Endothelial cell of umbilical vein (primary cell): ENCODE data around the gene ITSN1.

Source experiments
- CTCF ChIP-seq, 2 donors: IDR thresholded peaks; 1 replicate in 1 of 2; 2 replicates in 1 of 2; pipeline ENCODE4 v1.5.1; 2011; ENCODE audit warnings: low read length in 2 of 2, mild to moderate bottlenecking in 2 of 2, moderate library complexity in 2 of 2, control low read depth in 1 of 2, inconsistent platforms in 1 of 2, low read depth in 1 of 2; ENCODE audit not compliant: insufficient read depth in 1 of 2; ENCODE audit errors: extremely low read depth in 1 of 2
- EZH2 ChIP-seq: IDR thresholded peaks from 2 replicates; pipeline ENCODE4 v1.6.1; 2012; ENCODE audit warnings: borderline replicate concordance, low read depth, mild to moderate bottlenecking, moderate library complexity, low read length, inconsistent platforms; ENCODE audit not compliant: severe bottlenecking
- FOS ChIP-seq: IDR thresholded peaks from 2 replicates; pipeline ENCODE4 v1.6.1; 2011; ENCODE audit warnings: mild to moderate bottlenecking, low read length, moderate library complexity, borderline replicate concordance; ENCODE audit not compliant: insufficient read depth
- GATA2 ChIP-seq: IDR thresholded peaks from 2 replicates; pipeline ENCODE4 v1.7.0; 2011; ENCODE audit warnings: low read depth, mild to moderate bottlenecking, moderate library complexity, mixed read lengths, low read length; ENCODE audit not compliant: insufficient read length, insufficient read depth
- JUN ChIP-seq: IDR thresholded peaks from 2 replicates; pipeline ENCODE4 v1.6.1; 2011; ENCODE audit warnings: borderline replicate concordance, low read depth; ENCODE audit not compliant: insufficient read length, insufficient read depth
- MAX ChIP-seq: IDR thresholded peaks from 2 replicates; pipeline ENCODE4 v1.6.1; 2011; ENCODE audit not compliant: insufficient read depth, insufficient read length
- MYC ChIP-seq: IDR thresholded peaks from one replicate; pipeline ENCODE4 v1.6.1; 2011; ENCODE audit warnings: mild to moderate bottlenecking, low read depth, low read length
- POLR2A ChIP-seq: IDR thresholded peaks from 2 replicates; pipeline ENCODE4 v1.6.1; 2012; ENCODE audit warnings: low read depth, mild to moderate bottlenecking, control low read depth, low read length
- POLR2AphosphoS5 ChIP-seq: IDR thresholded peaks from 2 replicates; pipeline ENCODE4 v1.6.1; 2012; ENCODE audit warnings: low read depth, mild to moderate bottlenecking, control low read depth, low read length, moderate library complexity; ENCODE audit not compliant: insufficient read depth

- TF ChIP-seq CTCF (IDR thresholded peaks at IDR 0.05; ENCODE audit: extremely low read depth in 1 of 2, insufficient read depth in 1 of 2, low read depth in 1 of 2, low read length in 2 of 2) (no peak), MYC (no peak), POLR2A (no peak), POLR2AphosphoS5 (no peak), EZH2 (no peak), JUN (no peak), MAX (no peak), GATA2 (peak; percentile 65), FOS (no peak)
These were observed 56.0 kb downstream of the ITSN1 start for GRCh38 chr21:33698087-33698860.
